ENCODE measurements around the gene SPHKAP. TPM values are rescaled to one million over a fixed set of nuclear protein-coding genes. Genes with fewer than 3 reads are reported as not detected.

Gene SPHKAP
- total RNA-seq, 1 donor from 2014 or later, result not detected

GRCh38 chr2:228065686-228066085, 115.8 kb downstream of the SPHKAP start:
- Histone ChIP-seq H3K4me1 (ENCODE audit: insufficient read depth, low read length) (no peaks in the 10 kb centered on the region), H3K9me3 (ENCODE audit: insufficient read depth, low read depth, low read length) (no peaks in the 10 kb centered on the region), H3K4me2 (ENCODE audit: low read length) (no peak overlapping the region), H3K4me3 (ENCODE audit: insufficient read depth, low read depth, low read length) (no peak overlapping the region), H2AFZ (ENCODE audit: low read depth, low read length) (no peak overlapping the region), H3K27ac (ENCODE audit: low read depth, low read length) (no peak overlapping the region), H3K36me3 (ENCODE audit: insufficient read depth, low read length) (no peaks in the 10 kb centered on the region), H3K27me3 (ENCODE audit: insufficient read depth, low read length) (peaks cover 2% of the 10 kb centered on the region), H3K79me2 (ENCODE audit: insufficient read depth, low read length) (no peaks in the 10 kb centered on the region), H4K20me1 (ENCODE audit: insufficient read depth, low read length) (no peaks in the 10 kb centered on the region), H3K9ac (ENCODE audit: low read length) (no peak overlapping the region)
- DNase-seq (ENCODE audit: low read depth) (no peak), FAIRE-seq (no peak)
- H3K4me1 Mint-ChIP-seq (ENCODE audit: low read depth, unreplicated experiment), result no peaks in the 10 kb centered on the region
- no peak for TF ChIP-seq CTCF (IDR thresholded peaks at IDR 0.05; ENCODE audit: insufficient read depth, low read depth, low read length)
- TF ChIP-seq EZH2 (IDR thresholded peaks at IDR 0.05; ENCODE audit: insufficient read depth, low read length), result no peak
- no peak overlapping the region for H3K4me3 Mint-ChIP-seq (ENCODE audit: unreplicated experiment)
- no peak overlapping the region for H3K27ac Mint-ChIP-seq (ENCODE audit: unreplicated experiment)
- H3K27me3 Mint-ChIP-seq (ENCODE audit: low read depth, unreplicated experiment), result no peaks in the 10 kb centered on the region
- H3K36me3 Mint-ChIP-seq (ENCODE audit: low read depth, unreplicated experiment), result no peaks in the 10 kb centered on the region
- no peaks in the 10 kb centered on the region for H3K9me3 Mint-ChIP-seq (ENCODE audit: unreplicated experiment)

DNA sequence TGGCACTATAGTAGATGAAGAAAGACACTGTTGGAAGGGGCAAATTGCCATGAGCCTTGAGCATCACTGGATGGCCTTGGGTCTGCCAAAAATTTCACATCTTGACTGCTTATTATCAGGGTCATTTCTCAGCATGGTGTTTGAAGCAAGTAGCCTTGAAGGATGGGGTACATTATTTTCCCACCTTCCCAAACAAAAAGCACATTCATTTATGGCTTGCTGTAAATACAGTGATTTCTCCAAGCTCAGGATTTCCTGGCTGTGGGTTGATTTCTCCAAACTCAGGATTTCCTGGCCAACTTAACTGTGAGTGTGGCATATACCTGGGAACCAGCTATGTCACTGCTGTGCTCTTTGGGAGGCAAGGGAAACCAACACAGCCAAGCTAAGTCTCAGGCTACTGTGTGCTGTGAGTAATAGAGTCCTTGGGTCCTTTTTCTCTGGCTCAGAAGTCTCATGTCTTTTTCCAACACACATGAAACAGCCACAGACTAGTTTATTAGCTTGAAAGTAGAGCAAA, 116.6 kb downstream of the SPHKAP start:
- no peaks in the 10 kb centered on the region for H3K4me1 Mint-ChIP-seq (ENCODE audit: low read depth, unreplicated experiment)
- no peaks in the 10 kb centered on the region for H3K36me3 Mint-ChIP-seq (ENCODE audit: low read depth, unreplicated experiment)
- FAIRE-seq (no peak), DNase-seq (ENCODE audit: low read depth) (no peak)
- H3K4me2 ChIP-seq (ENCODE audit: low read length), result no peak overlapping the region
- no peak overlapping the region for H3K27ac ChIP-seq (ENCODE audit: low read depth, low read length)
- no peaks in the 10 kb centered on the region for H3K9me3 Mint-ChIP-seq (ENCODE audit: unreplicated experiment)
- no peaks in the 10 kb centered on the region for H3K9me3 ChIP-seq (ENCODE audit: insufficient read depth, low read depth, low read length)
- TF ChIP-seq CTCF (IDR thresholded peaks at IDR 0.05; ENCODE audit: insufficient read depth, low read depth, low read length) (no peak), EZH2 (IDR thresholded peaks at IDR 0.05; ENCODE audit: insufficient read depth, low read length) (no peak)
- no peak overlapping the region for H3K9ac ChIP-seq (ENCODE audit: low read length)
- no peaks in the 10 kb centered on the region for H3K27me3 Mint-ChIP-seq (ENCODE audit: low read depth, unreplicated experiment)
- no peaks in the 10 kb centered on the region for H3K36me3 ChIP-seq (ENCODE audit: insufficient read depth, low read length)
- no peaks in the 10 kb centered on the region for H3K4me1 ChIP-seq (ENCODE audit: insufficient read depth, low read length)
- no peak overlapping the region for H3K4me3 Mint-ChIP-seq (ENCODE audit: unreplicated experiment)
- peaks cover 2% of the 10 kb centered on the region for H3K27me3 ChIP-seq (ENCODE audit: insufficient read depth, low read length)
- H3K27ac Mint-ChIP-seq (ENCODE audit: unreplicated experiment), result no peak overlapping the region
- no peak overlapping the region for H2AFZ ChIP-seq (ENCODE audit: low read depth, low read length)
- H3K79me2 ChIP-seq (ENCODE audit: insufficient read depth, low read length), result no peaks in the 10 kb centered on the region
- H3K4me3 ChIP-seq (ENCODE audit: insufficient read depth, low read depth, low read length), result no peak overlapping the region
- H4K20me1 ChIP-seq (ENCODE audit: insufficient read depth, low read length), result no peaks in the 10 kb centered on the region

DNA sequence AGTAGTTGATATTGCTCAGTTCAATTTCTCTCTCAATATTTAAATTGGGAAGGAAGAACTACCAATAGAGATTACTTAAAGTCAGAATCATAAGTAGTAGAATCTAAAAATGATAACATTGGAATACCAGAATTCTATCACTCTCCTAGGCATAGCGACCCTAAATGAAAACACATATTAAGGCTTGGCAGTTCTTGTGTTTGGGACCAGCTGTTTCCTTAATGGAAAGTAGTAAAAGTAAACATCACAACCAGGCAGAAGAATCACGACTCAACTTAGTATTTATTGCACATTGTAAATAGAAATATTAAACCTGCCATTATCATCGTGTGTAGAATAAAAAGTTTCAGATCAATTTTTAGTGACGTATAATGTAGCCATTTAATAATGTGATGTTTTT, 117.5 kb downstream of the SPHKAP start:
- no peak overlapping the region for H2AFZ ChIP-seq (ENCODE audit: low read depth, low read length)
- Mint-ChIP-seq H3K4me3 (ENCODE audit: unreplicated experiment) (no peak overlapping the region), H3K36me3 (ENCODE audit: low read depth, unreplicated experiment) (no peaks in the 10 kb centered on the region), H3K9me3 (ENCODE audit: unreplicated experiment) (no peaks in the 10 kb centered on the region), H3K27me3 (ENCODE audit: low read depth, unreplicated experiment) (no peaks in the 10 kb centered on the region), H3K4me1 (ENCODE audit: low read depth, unreplicated experiment) (no peaks in the 10 kb centered on the region), H3K27ac (ENCODE audit: unreplicated experiment) (no peak overlapping the region)
- no peak for FAIRE-seq
- peaks cover 2% of the 10 kb centered on the region for H3K27me3 ChIP-seq (ENCODE audit: insufficient read depth, low read length)
- TF ChIP-seq CTCF (IDR thresholded peaks at IDR 0.05; ENCODE audit: insufficient read depth, low read depth, low read length) (no peak), EZH2 (IDR thresholded peaks at IDR 0.05; ENCODE audit: insufficient read depth, low read length) (no peak)
- H3K4me3 ChIP-seq (ENCODE audit: insufficient read depth, low read depth, low read length), result no peak overlapping the region
- no peaks in the 10 kb centered on the region for H3K9me3 ChIP-seq (ENCODE audit: insufficient read depth, low read depth, low read length)
- no peak overlapping the region for H3K9ac ChIP-seq (ENCODE audit: low read length)
- H4K20me1 ChIP-seq (ENCODE audit: insufficient read depth, low read length), result no peaks in the 10 kb centered on the region
- H3K79me2 ChIP-seq (ENCODE audit: insufficient read depth, low read length), result no peaks in the 10 kb centered on the region
- no peak for DNase-seq (ENCODE audit: low read depth)
- no peaks in the 10 kb centered on the region for H3K36me3 ChIP-seq (ENCODE audit: insufficient read depth, low read length)
- H3K27ac ChIP-seq (ENCODE audit: low read depth, low read length), result no peak overlapping the region
- H3K4me2 ChIP-seq (ENCODE audit: low read length), result no peak overlapping the region
- no peaks in the 10 kb centered on the region for H3K4me1 ChIP-seq (ENCODE audit: insufficient read depth, low read length)

All from astrocyte (in vitro differentiated cells and primary cell).